SK-N-SH (cell line): ENCODE measurements around the gene NCBP3. TPM values are rescaled to one million over a fixed set of nuclear protein-coding genes. Genes with fewer than 3 reads are reported as not detected.

Source experiments
- CTCF ChIA-PET: fragments of 300-600, 350-600 bp; formaldehyde crosslinking; extraction: SDS; loops from one replicate; lab custom pipeline; 2021; lab: Yijun Ruan, JAX
- POLR2A ChIA-PET: fragments of 350-600 bp; sonication (Branson Sonifier 250); formaldehyde crosslinking; extraction: SDS; loops from one replicate; lab custom pipeline; 2020; ENCODE audit warnings: antibody characterized with exemption, inconsistent platforms; lab: Yijun Ruan, JAX
- DNase-seq: peaks from one replicate; pipeline ENCODE4 v3.0.0; 2012
- H2AFZ ChIP-seq: fragments of 200-600 bp; sonication (generic); 2 replicates; pipeline ENCODE4 v1.8.1; 2016; ENCODE audit warnings: antibody characterized with exemption, mild to moderate bottlenecking, low read depth
- H3F3A ChIP-seq: fragments of 200-600 bp; sonication (generic); replicated peaks from 2 replicates; pipeline ENCODE3; 2016; ENCODE audit warnings: antibody characterized with exemption, mild to moderate bottlenecking; ENCODE audit not compliant: insufficient read depth
- H3K27ac ChIP-seq, 2 experiments: fragments of 200-500 bp in 1 of 2; fragments of 200-600 bp in 1 of 2; sonication (Bioruptor generic) in 1 of 2; sonication (generic), shearing (Covaris generic) in 1 of 2; 2 replicates each; pipeline versions ENCODE4 v1.5.1 to v1.6.1; 2014 to 2016; ENCODE audit warnings: low read depth in 2 of 2, inconsistent platforms in 1 of 2, low read length in 1 of 2, mild to moderate bottlenecking in 1 of 2, mixed read lengths in 1 of 2
- H3K27me3 ChIP-seq: fragments of 200-600 bp; sonication (generic), shearing (Covaris generic); 2 replicates; pipeline ENCODE4 v1.6.1; 2016; ENCODE audit warnings: mixed run types; ENCODE audit not compliant: insufficient read depth
- H3K36me3 ChIP-seq, 2 experiments: fragments of 200-500 bp in 1 of 2; fragments of 200-600 bp in 1 of 2; sonication (Bioruptor generic) in 1 of 2; sonication (generic) in 1 of 2; replicated peaks in 1 of 2; 2 replicates each; pipeline versions ENCODE3 to v1.5.1; 2014 to 2016; ENCODE audit warnings: low read length in 1 of 2, mild to moderate bottlenecking in 1 of 2; ENCODE audit not compliant: insufficient read depth in 2 of 2, control insufficient read depth in 1 of 2
- H3K4me1 ChIP-seq, 2 experiments: fragments of 200-500 bp in 1 of 2; fragments of 200-600 bp in 1 of 2; sonication (Bioruptor generic) in 1 of 2; sonication (generic), shearing (Covaris generic) in 1 of 2; 2 replicates each; pipeline versions ENCODE4 v1.5.1 to v1.6.1; 2014 to 2016; ENCODE audit warnings: low read depth in 1 of 2, low read length in 1 of 2, mixed run types in 1 of 2; ENCODE audit not compliant: insufficient read depth in 2 of 2, control insufficient read depth in 1 of 2
- H3K4me2 ChIP-seq: fragments of 200-600 bp; sonication (generic), shearing (Covaris generic); 2 replicates; pipeline ENCODE4 v1.6.1; 2017; ENCODE audit warnings: mixed run types
- H3K4me3 ChIP-seq, 2 experiments: fragments of 200-500 bp in 1 of 2; fragments of 200-600 bp in 1 of 2; sonication (Bioruptor generic) in 1 of 2; sonication (generic), shearing (Covaris generic) in 1 of 2; 2 replicates each; pipeline versions ENCODE4 v1.5.1 to v1.8.1; 2014 to 2016; ENCODE audit warnings: low read depth in 2 of 2, inconsistent platforms in 1 of 2, low read length in 1 of 2, mild to moderate bottlenecking in 1 of 2, mixed read lengths in 1 of 2, moderate library complexity in 1 of 2
- H3K79me2 ChIP-seq: fragments of 200-600 bp; sonication (generic); 2 replicates; pipeline ENCODE4 v1.8.1; 2017; ENCODE audit warnings: mild to moderate bottlenecking; ENCODE audit not compliant: insufficient read depth
- H3K9ac ChIP-seq: fragments of 200-600 bp; sonication (generic); 2 replicates; pipeline ENCODE4 v1.6.1; 2017; ENCODE audit warnings: mixed run types
- H3K9me2 ChIP-seq: fragments of 200-600 bp; sonication (generic); 2 replicates; pipeline ENCODE4 v1.6.1; 2017; ENCODE audit warnings: mixed run types
- H3K9me3 ChIP-seq: fragments of 200-600 bp; sonication (generic); 2 replicates; pipeline ENCODE4 v1.6.1; 2017; ENCODE audit warnings: mixed run types, mild to moderate bottlenecking, moderate library complexity
- H4K20me1 ChIP-seq: fragments of 200-600 bp; sonication (generic); 2 replicates; pipeline ENCODE4 v1.6.1; 2017; ENCODE audit warnings: mild to moderate bottlenecking, mixed run types; ENCODE audit not compliant: insufficient read depth
- CHD2 ChIP-seq: fragments of 150-350 bp; IDR thresholded peaks from 2 replicates; pipeline ENCODE4 v1.6.1; 2018; ENCODE audit warnings: low read length; ENCODE audit not compliant: partially characterized antibody
- CTCF ChIP-seq: fragments of 200-600 bp; sonication (generic); IDR thresholded peaks from 2 replicates; pipeline ENCODE4 v1.6.1; 2017; ENCODE audit warnings: antibody characterized with exemption, mild to moderate bottlenecking, moderate library complexity
- ELF1 ChIP-seq: IDR thresholded peaks from 2 replicates; pipeline ENCODE4 v1.4.0; 2012
- FOXJ3 ChIP-seq: sonication (generic); formaldehyde crosslinking; IDR thresholded peaks from 2 replicates; pipeline ENCODE4 v1.5.1; 2020; ENCODE audit warnings: mild to moderate bottlenecking, missing genetic modification reagents
- FOXM1 ChIP-seq: IDR thresholded peaks from 2 replicates; pipeline ENCODE4 v1.4.0; 2012; ENCODE audit warnings: low read depth, mild to moderate bottlenecking
- IRF3 ChIP-seq: fragments of 150-350 bp; IDR thresholded peaks from 2 replicates; pipeline ENCODE4 v1.6.1; 2016; ENCODE audit warnings: mild to moderate bottlenecking, low read depth, low read length
- JUND ChIP-seq: IDR thresholded peaks from 2 replicates; pipeline ENCODE4 v1.4.0; 2012
- NFIC ChIP-seq: IDR thresholded peaks from 2 replicates; pipeline ENCODE4 v1.4.0; 2012; ENCODE audit warnings: borderline replicate concordance
- PBX3 ChIP-seq: IDR thresholded peaks from 2 replicates; pipeline ENCODE4; 2012
- POLR2AphosphoS5 ChIP-seq: IDR thresholded peaks from 2 replicates; pipeline ENCODE4 v1.6.1; 2012; ENCODE audit warnings: low read depth, low read length
- RAD21 ChIP-seq: IDR thresholded peaks from 2 replicates; pipeline ENCODE4 v1.6.1; 2012; ENCODE audit warnings: mild to moderate bottlenecking, low read length
- RCOR1 ChIP-seq: fragments of 150-350 bp; IDR thresholded peaks from 2 replicates; pipeline ENCODE4 v1.6.1; 2017; ENCODE audit warnings: antibody characterized with exemption, low read length
- RFX5 ChIP-seq: IDR thresholded peaks from 2 replicates; pipeline ENCODE4 v1.6.1; 2012; ENCODE audit warnings: mild to moderate bottlenecking, improper control_type of control experiment, low read length
- RXRA ChIP-seq: IDR thresholded peaks from 2 replicates; pipeline ENCODE4 v1.4.0; 2012; ENCODE audit warnings: low read depth, mild to moderate bottlenecking, borderline replicate concordance
- TEAD4 ChIP-seq: IDR thresholded peaks from 2 replicates; pipeline ENCODE4 v1.4.0; 2012; ENCODE audit warnings: mild to moderate bottlenecking, borderline replicate concordance; ENCODE audit not compliant: insufficient read depth
- YY1 ChIP-seq: IDR thresholded peaks from 2 replicates; pipeline ENCODE4 v1.4.0; 2012; ENCODE audit warnings: low read depth, mild to moderate bottlenecking
- WGBS: methylation state at CpG from one replicate; pipeline ENCODE4 v1.1.6; 2017; ENCODE audit warnings: low lambda C conversion rate; 5-methylcytosine and 5-hydroxymethylcytosine counted together
- polyA plus RNA-seq, 3 experiments: library from polyadenylated mRNA; depleted of rRNA; stranded (reverse); fragments of >200 nt; gene quantifications; 2 replicates each; pipeline ENCODE4 v1.2.3, GENCODE V29; 2012
- TF ChIP-seq, protein P1 (sequence below): IDR thresholded peaks from 2 replicates; pipeline ENCODE4 v1.6.1; 2012; ENCODE audit warnings: mild to moderate bottlenecking, low read depth, low read length, moderate library complexity

Gene NCBP3
- polyA plus RNA-seq, 1 of the 3 experiments (the other 2 are of a cell fraction) = 6.5 TPM

GRCh38 chr17:3799181-3799945 lies 46.7 kb downstream of the NCBP3 start:
- Histone ChIP-seq H3K4me2 (no peak overlapping the region), H3K9ac (no peak overlapping the region), H3K9me3 (no peaks in the 10 kb centered on the region), H3K27ac (no peak overlapping the region), H2AFZ (no peak overlapping the region), H3K27me3 (no peaks in the 10 kb centered on the region), H3K36me3 (no peaks in the 10 kb centered on the region), H3K9me2 (no peaks in the 10 kb centered on the region), H3K79me2 (no peaks in the 10 kb centered on the region), H4K20me1 (no peaks in the 10 kb centered on the region), H3K4me3 (no peak overlapping the region), H3F3A (peaks cover 20% of the 10 kb centered on the region), H3K4me1 (peaks cover 0 to 11% of the 10 kb centered on the region in 2 experiments; a peak in 1 of 4 replicates)
- no peak for DNase-seq
- TF ChIP-seq JUND (no peak), RXRA (no peak), RAD21 (no peak), CHD2 (no peak), CTCF (no peak), RCOR1 (no peak), IRF3 (no peak), PBX3 (no peak), YY1 (no peak), FOXM1 (no peak), TEAD4 (no peak), POLR2AphosphoS5 (no peak), NFIC (no peak), ELF1 (no peak), RFX5 (no peak), FOXJ3 (no peak)
- TF ChIP-seq, protein P1, sequence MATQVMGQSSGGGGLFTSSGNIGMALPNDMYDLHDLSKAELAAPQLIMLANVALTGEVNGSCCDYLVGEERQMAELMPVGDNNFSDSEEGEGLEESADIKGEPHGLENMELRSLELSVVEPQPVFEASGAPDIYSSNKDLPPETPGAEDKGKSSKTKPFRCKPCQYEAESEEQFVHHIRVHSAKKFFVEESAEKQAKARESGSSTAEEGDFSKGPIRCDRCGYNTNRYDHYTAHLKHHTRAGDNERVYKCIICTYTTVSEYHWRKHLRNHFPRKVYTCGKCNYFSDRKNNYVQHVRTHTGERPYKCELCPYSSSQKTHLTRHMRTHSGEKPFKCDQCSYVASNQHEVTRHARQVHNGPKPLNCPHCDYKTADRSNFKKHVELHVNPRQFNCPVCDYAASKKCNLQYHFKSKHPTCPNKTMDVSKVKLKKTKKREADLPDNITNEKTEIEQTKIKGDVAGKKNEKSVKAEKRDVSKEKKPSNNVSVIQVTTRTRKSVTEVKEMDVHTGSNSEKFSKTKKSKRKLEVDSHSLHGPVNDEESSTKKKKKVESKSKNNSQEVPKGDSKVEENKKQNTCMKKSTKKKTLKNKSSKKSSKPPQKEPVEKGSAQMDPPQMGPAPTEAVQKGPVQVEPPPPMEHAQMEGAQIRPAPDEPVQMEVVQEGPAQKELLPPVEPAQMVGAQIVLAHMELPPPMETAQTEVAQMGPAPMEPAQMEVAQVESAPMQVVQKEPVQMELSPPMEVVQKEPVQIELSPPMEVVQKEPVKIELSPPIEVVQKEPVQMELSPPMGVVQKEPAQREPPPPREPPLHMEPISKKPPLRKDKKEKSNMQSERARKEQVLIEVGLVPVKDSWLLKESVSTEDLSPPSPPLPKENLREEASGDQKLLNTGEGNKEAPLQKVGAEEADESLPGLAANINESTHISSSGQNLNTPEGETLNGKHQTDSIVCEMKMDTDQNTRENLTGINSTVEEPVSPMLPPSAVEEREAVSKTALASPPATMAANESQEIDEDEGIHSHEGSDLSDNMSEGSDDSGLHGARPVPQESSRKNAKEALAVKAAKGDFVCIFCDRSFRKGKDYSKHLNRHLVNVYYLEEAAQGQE = no peak
- WGBS = 89% methylated on average over 11 of the region's 12 CpGs
- CTCF ChIA-PET = interaction anchor here (2.8 kb wide), 1 partner anchor 62 kb away, joined by 11 read pairs; no protein-coding TSS in a partner anchor
- POLR2A ChIA-PET = no interaction called here
